OCI-LY1 (cell line): ENCODE measurements around the gene NUMB.

Source experiments
- H2AFZ ChIP-seq: fragments of 200-600 bp; sonication (generic), shearing (Covaris generic); 2 replicates; pipeline ENCODE4 v1.6.0; 2014; ENCODE audit warnings: antibody characterized with exemption, mild to moderate bottlenecking, low read length
- H3F3A ChIP-seq: fragments of 200-600 bp; sonication (generic), shearing (Covaris generic); 2 replicates; pipeline ENCODE4 v1.6.0; 2014; ENCODE audit warnings: mild to moderate bottlenecking, antibody characterized with exemption, low read length, moderate library complexity; ENCODE audit not compliant: insufficient read depth
- H3K27ac ChIP-seq: fragments of 200-600 bp; sonication (generic); 2 replicates; pipeline ENCODE4 v1.5.1; 2014; ENCODE audit warnings: low read length, mixed run types, mild to moderate bottlenecking, low read depth; ENCODE audit not compliant: poor library complexity, severe bottlenecking
- H3K27me3 ChIP-seq: fragments of 200-600 bp; sonication (generic); 2 replicates; pipeline ENCODE4 v1.6.0; 2014; ENCODE audit warnings: antibody characterized with exemption, mild to moderate bottlenecking, low read length, moderate library complexity; ENCODE audit not compliant: insufficient read depth
- H3K36me3 ChIP-seq: fragments of 200-600 bp; sonication (generic); 2 replicates; pipeline ENCODE4 v1.6.1; 2014; ENCODE audit warnings: mild to moderate bottlenecking, antibody characterized with exemption, low read length, moderate library complexity, mixed read lengths; ENCODE audit not compliant: insufficient read depth
- H3K4me1 ChIP-seq: fragments of 200-600 bp; sonication (generic); 2 replicates; pipeline ENCODE4 v1.5.1; 2014; ENCODE audit warnings: mild to moderate bottlenecking, low read length, moderate library complexity; ENCODE audit not compliant: insufficient read depth, severe bottlenecking
- H3K4me2 ChIP-seq: fragments of 200-600 bp; sonication (generic), shearing (Covaris generic); 2 replicates; pipeline ENCODE4 v1.6.1; 2014; ENCODE audit warnings: low read length
- H3K4me3 ChIP-seq: fragments of 200-600 bp; sonication (generic); 2 replicates; pipeline ENCODE4 v1.5.1; 2014; ENCODE audit warnings: low read length, low read depth, mild to moderate bottlenecking, mixed read lengths; ENCODE audit not compliant: poor library complexity, severe bottlenecking
- H3K79me2 ChIP-seq: fragments of 200-600 bp; shearing (Covaris generic); 2 replicates; pipeline ENCODE4 v1.6.1; 2016; ENCODE audit warnings: mixed run types, low read length, mixed read lengths; ENCODE audit not compliant: insufficient read depth
- H3K9ac ChIP-seq: fragments of 200-600 bp; sonication (generic), shearing (Covaris generic); 2 replicates; pipeline ENCODE4 v1.6.1; 2014; ENCODE audit warnings: mild to moderate bottlenecking, low read length, mixed read lengths
- H3K9me2 ChIP-seq: fragments of 200-600 bp; sonication (generic), shearing (Covaris generic); 2 replicates; pipeline ENCODE4 v1.6.1; 2014; ENCODE audit warnings: low read depth, mild to moderate bottlenecking, low read length, mixed read lengths
- H3K9me3 ChIP-seq: fragments of 200-600 bp; shearing (Covaris generic); 2 replicates; pipeline ENCODE4 v1.6.1; 2014; ENCODE audit warnings: low read length, mixed read lengths
- H4K20me1 ChIP-seq: fragments of 200-600 bp; sonication (generic), shearing (Covaris generic); 2 replicates; pipeline ENCODE4 v1.6.0; 2016; ENCODE audit warnings: mild to moderate bottlenecking, low read length; ENCODE audit not compliant: insufficient read depth
- CTCF ChIP-seq: fragments of 200-600 bp; sonication (generic), shearing (Covaris generic); IDR thresholded peaks from 2 replicates; pipeline ENCODE4 v1.5.1; 2017; ENCODE audit warnings: mild to moderate bottlenecking, antibody characterized with exemption, low read length, moderate library complexity, mixed read lengths
- EZH2 ChIP-seq: fragments of 200-600 bp; sonication (generic), shearing (Covaris generic); IDR thresholded peaks from 2 replicates; pipeline ENCODE4 v1.8.0; 2017; ENCODE audit warnings: borderline replicate concordance, mixed run types, mild to moderate bottlenecking, antibody characterized with exemption, low read length, moderate library complexity, mixed read lengths

Gene NUMB

GRCh38 chr14:73255005-73255400 is 203.3 kb downstream of the NUMB start:
- no peaks in the 10 kb centered on the region for H3K4me1 ChIP-seq
- no peak overlapping the region for H3K27ac ChIP-seq
- H3K9me2 ChIP-seq = no peaks in the 10 kb centered on the region
- H3K9ac ChIP-seq = no peak overlapping the region
- no peaks in the 10 kb centered on the region for H3K9me3 ChIP-seq
- H3K36me3 ChIP-seq = no peaks in the 10 kb centered on the region
- no peak overlapping the region for H3K4me3 ChIP-seq
- H3K27me3 ChIP-seq = no peaks in the 10 kb centered on the region; the same call in 1 of the 2 replicates
- H4K20me1 ChIP-seq = no peaks in the 10 kb centered on the region
- H2AFZ ChIP-seq = no peak overlapping the region
- H3K79me2 ChIP-seq = no peaks in the 10 kb centered on the region
- no peak for TF ChIP-seq EZH2
- no peak for TF ChIP-seq CTCF
- H3K4me2 ChIP-seq = no peak overlapping the region
- no peaks in the 10 kb centered on the region for H3F3A ChIP-seq

DNA sequence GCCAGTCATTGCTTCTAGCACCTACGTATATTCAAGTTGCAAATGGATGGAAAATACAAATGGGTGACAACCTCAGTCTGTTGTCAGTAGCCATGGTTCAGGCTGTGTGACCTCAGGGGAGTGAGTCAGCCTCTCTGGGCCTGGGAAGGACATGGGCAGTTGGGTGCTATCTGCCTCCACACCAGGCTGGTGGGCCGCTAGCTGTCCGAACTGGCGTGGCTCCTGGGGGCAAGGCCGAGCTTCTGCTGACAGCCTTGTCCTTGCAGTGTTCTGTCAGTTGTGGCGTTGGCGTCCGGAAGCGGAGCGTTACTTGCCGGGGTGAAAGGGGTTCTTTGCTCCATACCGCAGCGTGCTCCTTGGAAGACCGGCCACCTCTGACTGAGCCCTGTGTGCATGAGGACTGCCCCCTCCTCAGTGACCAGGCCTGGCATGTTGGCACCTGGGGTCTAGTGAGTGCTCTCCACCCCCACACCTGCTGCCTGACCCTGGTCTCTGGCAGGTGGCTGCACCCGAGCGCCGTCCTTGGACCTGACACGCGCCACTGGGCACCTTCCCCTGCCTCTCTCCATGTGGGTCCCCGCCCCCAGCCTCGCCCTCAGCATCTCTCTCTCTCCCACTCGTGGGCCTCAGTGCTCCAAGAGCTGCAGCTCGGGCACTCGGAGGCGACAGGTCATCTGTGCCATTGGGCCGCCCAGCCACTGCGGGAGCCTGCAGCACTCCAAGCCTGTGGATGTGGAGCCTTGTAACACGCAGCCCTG is 203.9 kb downstream of the NUMB start:
- Histone ChIP-seq H4K20me1 (no peaks in the 10 kb centered on the region), H3K79me2 (no peaks in the 10 kb centered on the region), H3K27me3 (no peaks in the 10 kb centered on the region; the same call in 1 of the 2 replicates), H3F3A (no peaks in the 10 kb centered on the region), H2AFZ (no peak overlapping the region), H3K4me3 (no peak overlapping the region), H3K27ac (no peak overlapping the region), H3K9me3 (no peaks in the 10 kb centered on the region), H3K9me2 (no peaks in the 10 kb centered on the region), H3K4me1 (no peaks in the 10 kb centered on the region), H3K36me3 (no peaks in the 10 kb centered on the region), H3K9ac (no peak overlapping the region), H3K4me2 (no peak overlapping the region)
- TF ChIP-seq CTCF (no peak), EZH2 (no peak)

DNA sequence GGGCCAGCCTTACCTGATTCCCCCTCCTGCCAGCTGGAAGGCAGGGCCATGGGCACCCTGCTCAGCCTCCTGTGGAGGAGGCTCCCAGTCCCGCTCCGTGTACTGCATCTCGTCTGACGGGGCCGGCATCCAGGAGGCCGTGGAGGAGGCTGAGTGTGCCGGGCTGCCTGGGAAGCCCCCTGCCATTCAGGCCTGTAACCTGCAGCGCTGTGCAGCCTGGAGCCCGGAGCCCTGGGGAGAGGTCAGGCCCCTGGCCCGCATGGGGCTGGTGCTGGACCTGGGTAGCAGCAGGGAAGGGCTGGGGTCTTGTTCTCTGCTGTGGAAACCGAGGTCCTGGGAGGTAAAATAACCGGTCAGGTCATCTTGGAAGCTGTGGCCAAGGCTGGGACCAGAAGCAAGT is 204.6 kb downstream of the NUMB start:
- Histone ChIP-seq H3K9me2 (no peaks in the 10 kb centered on the region), H3K79me2 (no peaks in the 10 kb centered on the region), H3K9me3 (no peaks in the 10 kb centered on the region), H3K27me3 (no peaks in the 10 kb centered on the region; the same call in 1 of the 2 replicates), H2AFZ (no peak overlapping the region), H3K4me2 (no peak overlapping the region), H4K20me1 (no peaks in the 10 kb centered on the region), H3K4me1 (peaks cover 4% of the 10 kb centered on the region), H3F3A (no peaks in the 10 kb centered on the region), H3K4me3 (no peak overlapping the region), H3K9ac (no peak overlapping the region), H3K36me3 (no peaks in the 10 kb centered on the region), H3K27ac (no peak overlapping the region)
- TF ChIP-seq EZH2 = no peak
- no peak for TF ChIP-seq CTCF
